Measurements from ENCODE around the gene EPHA1. TPM values are rescaled to one million over a fixed set of nuclear protein-coding genes. Genes with fewer than 3 reads are reported as not detected.

The EPHA1 gene
- total and polyA plus RNA-seq, 12 donors: 0.07 to 1.3 (median 0.46) TPM; not detected in 3

- peak in 1 of 7 donors; percentile 43 for DNase-seq
Observed at GRCh38 chr7:143401265-143401664, 7.4 kb downstream of the EPHA1 start.

GRCh38 chr7:143399642-143400041 is 9.0 kb downstream of the EPHA1 start:
- WGBS, 4 donors: 86 to 94% (median 92%) methylated on average over 12 to 20 of the region's 20 CpGs
- intact Hi-C loops (cut with DNase I): no loop called here
- DNase-seq: no peak
- Histone ChIP-seq H3K27me3 (no peaks in the 10 kb centered on the region), H3K27ac (no peak overlapping the region), H3K36me3 (replicated peaks in 1 of 2) (no peaks in the 10 kb centered on the region), H3K4me3 (no peak overlapping the region), H3K4me1 (replicated peaks in 1 of 2) (peaks cover 11 to 12% of the 10 kb centered on the region in 2 donors), H3K9me3 (replicated peaks in 1 of 3) (no peaks in the 10 kb centered on the region)
- TF ChIP-seq POLR2A (IDR thresholded peaks at IDR 0.05): no peak
- no peak for TF ChIP-seq CTCF (IDR thresholded peaks at IDR 0.05)

More at GRCh38 chr7:143401265-143401664, 7.4 kb downstream of the EPHA1 start:
- Histone ChIP-seq H3K36me3 (replicated peaks in 1 of 2) (no peaks in the 10 kb centered on the region), H3K4me3 (no peak overlapping the region), H3K4me1 (replicated peaks in 1 of 2) (peaks cover 0 to under 1% of the 10 kb centered on the region in 2 donors), H3K27ac (no peak overlapping the region), H3K9me3 (replicated peaks in 1 of 3) (no peaks in the 10 kb centered on the region), H3K27me3 (no peaks in the 10 kb centered on the region)
- intact Hi-C loops (cut with DNase I): no loop called here
- 84 to 88% (median 87%) methylated on average over 2 to 12 of the region's 12 CpGs for WGBS, 4 donors
- no peak for TF ChIP-seq POLR2A (IDR thresholded peaks at IDR 0.05)
- no peak for TF ChIP-seq CTCF (IDR thresholded peaks at IDR 0.05)

DNA sequence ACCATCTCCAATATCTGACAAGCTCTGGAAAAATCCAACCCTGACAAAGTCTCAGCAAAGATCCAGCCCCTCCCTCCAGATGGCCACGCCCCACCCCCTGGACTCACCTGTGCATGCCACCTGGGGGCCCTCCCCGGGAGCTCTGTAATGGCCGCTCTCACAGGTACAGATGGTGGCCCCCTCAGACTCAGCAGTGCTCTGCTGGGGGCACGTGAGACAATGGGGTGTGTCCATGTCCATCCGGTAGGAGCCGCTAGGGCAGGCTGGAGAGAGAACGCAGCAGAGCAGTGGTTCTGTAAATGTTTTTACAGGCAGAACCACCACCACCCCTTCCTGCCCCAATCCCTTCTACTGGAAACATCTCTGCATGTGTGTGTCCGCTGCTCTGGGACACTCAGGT is 9.5 kb downstream of the EPHA1 start:
- DNase-seq: peak in 1 of 7 donors; percentile 47
- intact Hi-C loops (cut with DNase I): no loop called here
- TF ChIP-seq CTCF (IDR thresholded peaks at IDR 0.05) (no peak), POLR2A (IDR thresholded peaks at IDR 0.05) (no peak)
- Histone ChIP-seq H3K9me3 (replicated peaks in 1 of 3) (no peaks in the 10 kb centered on the region), H3K36me3 (replicated peaks in 1 of 2) (no peaks in the 10 kb centered on the region), H3K27ac (no peak overlapping the region), H3K27me3 (no peaks in the 10 kb centered on the region), H3K4me3 (no peak overlapping the region), H3K4me1 (replicated peaks in 1 of 2) (peaks cover 11 to 12% of the 10 kb centered on the region in 2 donors)
- WGBS, 4 donors: 86 to 96% (median 91%) methylated on average over 1 to 8 of the region's 8 CpGs

DNA sequence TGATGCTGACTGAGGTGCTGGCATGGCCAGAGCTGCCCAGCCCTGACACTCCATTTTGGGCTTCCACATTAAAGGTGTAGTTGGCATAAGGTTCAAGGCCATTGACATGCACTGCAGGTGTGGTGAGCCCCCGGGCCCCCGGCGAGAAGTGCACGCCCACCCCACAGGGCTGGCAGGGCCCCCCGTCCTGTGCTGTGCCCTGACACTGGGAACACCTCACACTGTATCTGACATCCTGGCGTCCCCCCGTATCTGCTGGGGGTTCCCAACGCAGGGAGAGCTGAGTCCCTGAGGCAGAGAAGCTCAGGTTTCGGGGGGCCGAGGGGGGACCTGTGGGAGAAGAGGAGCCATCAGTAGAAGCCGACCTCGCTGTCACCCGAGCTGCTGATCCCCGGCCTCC is 10.0 kb downstream of the EPHA1 start:
- Histone ChIP-seq H3K9me3 (replicated peaks in 1 of 3) (no peaks in the 10 kb centered on the region), H3K4me3 (no peak overlapping the region), H3K27ac (no peak overlapping the region), H3K4me1 (replicated peaks in 1 of 2) (peaks cover 11 to 12% of the 10 kb centered on the region in 2 donors), H3K27me3 (no peaks in the 10 kb centered on the region), H3K36me3 (replicated peaks in 1 of 2) (no peaks in the 10 kb centered on the region)
- DNase-seq: peak in 1 of 7 donors; percentile 24
- 85 to 92% (median 90%) methylated on average over 7 to 14 of the region's 14 CpGs for WGBS, 4 donors
- intact Hi-C loops (cut with DNase I): no loop called here
- TF ChIP-seq POLR2A (IDR thresholded peaks at IDR 0.05): no peak
- no peak for TF ChIP-seq CTCF (IDR thresholded peaks at IDR 0.05)

All from adrenal gland (tissue), 12 donors.